DMS53 treated with DMSO at 0.1 percent for 48 hours (cell line): ENCODE measurements around the gene ARSB.

Source experiments
- DNase-seq: peaks from one replicate; lab custom pipeline; 2025; ENCODE audit not compliant: unreplicated experiment; lab: John Stamatoyannopoulos, UW

Gene ARSB

DNA sequence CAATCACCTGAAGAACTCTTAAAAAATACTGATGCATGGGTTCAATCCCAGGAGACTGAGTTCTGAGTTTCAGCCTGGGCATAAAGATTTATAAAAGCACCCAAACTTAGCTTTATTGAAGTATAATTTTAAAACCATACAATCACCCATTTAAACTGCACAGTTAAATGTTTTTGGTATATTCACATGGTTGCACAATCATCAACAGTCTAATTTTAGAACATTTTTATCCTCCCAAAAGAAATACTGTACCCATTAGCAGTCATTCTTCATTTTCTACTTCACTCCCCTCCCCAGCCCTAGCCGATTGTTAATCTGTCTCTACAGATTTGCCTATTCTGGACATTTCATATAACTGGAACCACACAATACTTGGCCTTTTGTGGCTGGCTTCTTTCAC, 141.7 kb downstream of the ARSB start:
- no peak for DNase-seq

DNA sequence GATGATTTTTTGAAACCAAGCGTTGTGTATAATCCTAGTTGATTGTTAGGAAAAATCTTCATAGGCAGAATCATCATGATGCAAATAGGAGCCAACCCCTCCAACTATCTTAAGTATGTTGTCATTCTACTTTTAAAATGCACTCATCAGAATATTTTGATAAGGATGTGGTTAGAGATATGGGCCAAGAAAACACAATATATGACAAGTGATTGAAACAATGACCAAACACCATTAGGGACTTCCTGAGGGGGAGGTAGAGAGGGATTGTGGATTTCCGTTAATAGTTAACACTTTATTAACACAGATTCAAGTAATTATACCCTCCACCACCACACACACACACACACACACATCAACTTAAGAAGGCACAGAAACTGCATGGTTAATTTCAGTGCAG, 143.3 kb downstream of the ARSB start:
- DNase-seq: no peak

DNA sequence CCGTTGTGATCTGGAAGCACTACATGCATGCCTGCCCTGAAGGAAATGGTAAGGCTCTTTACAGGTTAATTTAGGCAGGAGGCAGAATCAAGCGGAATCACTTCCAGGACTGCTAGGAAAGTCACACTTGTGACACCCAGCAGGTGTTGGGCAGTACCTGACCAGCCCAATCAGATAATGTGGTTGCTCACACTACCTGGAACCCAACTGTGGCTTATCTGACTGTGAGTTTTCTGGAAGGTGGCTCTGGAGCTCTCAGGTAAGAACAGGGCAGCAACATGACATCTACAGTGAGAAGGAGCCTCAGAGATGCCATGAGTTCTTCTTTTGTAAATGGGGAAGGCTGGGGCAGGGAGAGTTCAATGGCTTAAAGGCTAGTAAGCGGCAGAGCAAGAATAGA, 146.4 kb downstream of the ARSB start:
- no peak for DNase-seq

DNA sequence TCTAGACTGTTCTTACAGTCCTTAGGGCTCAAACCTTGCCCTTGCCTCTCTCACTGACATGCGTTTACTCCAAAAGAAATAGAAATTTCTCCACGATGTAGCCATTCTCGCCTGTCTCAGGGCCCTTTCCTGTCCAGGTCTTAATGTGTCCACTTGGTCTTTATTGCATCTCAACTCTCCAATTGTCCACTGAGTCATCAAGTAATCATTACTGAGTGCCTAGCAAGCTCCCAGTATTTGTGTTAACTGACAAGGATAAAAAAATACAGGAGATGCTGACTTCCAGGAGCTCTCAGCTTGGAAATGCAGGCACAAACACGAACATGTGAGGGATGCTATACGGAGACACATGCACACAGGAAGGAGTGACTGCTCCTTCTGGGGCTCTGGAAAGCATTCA, 147.3 kb downstream of the ARSB start:
- no peak for DNase-seq

DNA sequence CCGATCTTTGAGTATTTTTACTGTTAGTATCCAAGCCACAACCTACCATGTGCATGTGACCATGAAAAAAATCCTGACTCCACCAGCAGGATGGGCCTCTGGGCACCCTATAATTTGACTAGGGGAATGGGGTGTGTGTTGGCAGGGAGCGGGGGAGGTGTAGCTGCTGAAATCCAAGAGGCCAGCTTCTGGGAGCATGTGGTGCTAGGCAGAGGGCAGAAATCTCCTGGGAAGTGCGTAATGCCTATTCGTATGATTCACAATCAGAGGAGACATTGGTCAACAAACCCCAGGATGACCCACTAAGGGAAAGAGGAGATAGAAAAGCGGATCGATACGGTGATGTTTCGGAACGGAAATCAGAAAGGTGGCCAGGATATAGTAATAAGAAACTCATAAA, 149.9 kb downstream of the ARSB start:
- DNase-seq: no peak

DNA sequence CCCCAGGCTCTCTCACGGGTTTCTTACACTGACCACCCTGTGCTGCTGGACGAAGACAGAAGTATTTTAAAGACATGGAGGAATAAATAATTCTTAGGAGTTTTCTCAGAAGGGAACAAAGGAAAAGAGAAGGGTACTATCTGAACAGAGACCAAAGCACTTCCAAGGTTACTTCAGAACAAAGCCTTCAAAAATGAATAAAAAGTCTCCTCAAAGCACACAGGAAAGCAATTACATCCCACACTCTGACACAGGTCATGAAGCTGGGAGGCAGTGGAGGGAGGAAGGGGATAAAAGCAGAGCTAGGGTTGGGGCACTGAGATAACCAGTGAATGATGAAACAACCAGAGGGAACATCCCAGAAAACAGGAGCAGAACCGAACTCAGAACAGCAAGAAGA, 151.8 kb downstream of the ARSB start:
- no peak for DNase-seq

DNA sequence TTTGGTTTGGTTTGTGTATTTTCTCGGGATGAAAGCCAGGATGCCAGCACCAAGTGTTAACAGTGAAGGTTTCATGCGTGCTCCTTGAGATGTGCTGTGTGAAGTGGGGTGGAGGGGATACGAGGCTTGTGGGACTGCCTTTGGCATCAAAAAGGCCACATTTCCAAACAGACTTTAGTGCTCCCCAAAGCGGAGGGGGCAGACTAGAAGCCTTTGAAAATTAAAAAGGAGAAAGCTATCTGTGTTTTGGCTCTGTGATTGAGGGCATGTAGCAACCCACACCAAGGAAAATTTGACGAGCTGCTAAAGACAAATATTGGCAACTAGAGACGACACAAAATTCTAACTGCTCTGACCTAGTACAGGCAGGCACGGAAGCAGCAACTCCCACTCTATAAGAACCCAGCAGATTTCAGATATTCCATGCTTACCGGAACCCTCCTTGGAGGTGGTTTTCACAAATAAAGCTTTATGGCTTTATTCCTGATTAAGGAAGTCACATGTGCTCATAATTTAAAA, 154.5 kb downstream of the ARSB start:
- no peak for DNase-seq

DNA sequence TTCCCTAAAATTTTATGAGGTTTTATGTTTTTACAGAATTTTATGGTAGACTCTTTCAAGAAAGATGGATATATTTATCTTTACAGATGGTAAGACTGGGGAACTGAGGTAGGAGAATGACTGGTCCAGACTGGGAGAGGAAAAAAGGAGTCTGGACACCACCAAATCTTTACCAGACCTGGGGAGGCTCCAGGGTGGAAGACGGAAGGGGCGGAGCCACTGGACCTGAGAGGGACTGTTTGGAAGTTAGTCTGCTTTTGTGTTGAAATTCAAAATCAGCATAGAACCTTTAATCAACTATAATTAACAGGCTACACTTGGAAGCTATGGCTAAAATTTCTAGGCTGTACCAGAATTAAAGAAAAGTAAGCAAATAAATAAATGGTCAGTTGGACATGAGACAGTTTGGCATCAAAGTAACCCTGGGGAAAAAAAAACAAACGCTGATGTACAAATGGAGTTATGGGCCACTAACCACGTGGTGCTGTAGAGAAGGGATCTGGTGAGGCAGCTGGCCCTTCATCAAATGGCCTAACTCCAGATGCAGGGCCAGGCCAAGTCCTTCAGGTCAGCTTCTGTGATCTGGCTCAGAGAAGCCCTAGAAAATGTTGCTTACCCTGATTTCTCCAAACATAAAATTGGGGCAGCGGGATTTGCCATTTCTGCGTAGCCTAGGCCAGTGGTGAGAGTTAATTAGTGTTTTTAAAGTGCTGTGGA, 155.1 kb downstream of the ARSB start:
- DNase-seq: no peak

DNA sequence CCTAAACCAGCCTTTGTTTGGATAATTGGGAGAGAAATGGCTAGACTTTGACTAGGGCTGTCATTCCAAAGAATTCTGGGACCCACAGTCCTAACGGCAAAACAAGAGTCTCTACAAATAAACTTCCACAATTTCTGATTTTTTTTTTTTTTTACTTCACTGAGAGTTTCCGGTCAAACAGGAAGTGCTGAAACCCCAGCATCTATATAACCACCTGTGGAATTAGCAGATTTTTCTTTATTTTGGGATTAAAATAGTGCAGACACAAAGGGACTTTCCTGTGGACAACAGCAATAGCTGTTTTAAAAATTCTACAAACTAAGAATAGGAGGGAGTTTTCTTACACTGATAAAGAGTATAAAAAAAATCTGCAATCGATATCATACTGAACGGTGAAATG, 157.4 kb downstream of the ARSB start:
- DNase-seq: no peak

DNA sequence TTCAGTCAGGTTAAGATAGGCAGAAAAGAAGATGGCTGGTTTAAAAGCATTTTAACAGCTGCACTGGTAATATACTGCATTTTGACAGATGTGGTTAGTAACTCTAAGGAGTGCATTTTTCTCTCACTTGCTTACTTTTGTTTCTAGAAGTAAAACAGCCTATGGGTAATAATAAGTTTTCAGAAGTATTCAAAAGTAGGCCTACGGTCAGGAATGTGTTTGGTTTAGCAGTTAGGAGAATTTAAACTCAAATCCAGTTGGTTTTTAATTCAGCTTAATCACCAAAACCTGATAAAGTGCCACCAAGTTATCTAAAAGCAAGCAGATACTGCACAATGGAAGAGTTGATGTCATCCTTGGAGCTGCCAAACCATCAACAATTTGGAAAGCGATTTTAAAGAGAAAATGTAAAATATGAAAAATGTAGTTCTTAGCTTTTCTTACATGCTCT, 160.3 kb downstream of the ARSB start:
- no peak for DNase-seq

DNA sequence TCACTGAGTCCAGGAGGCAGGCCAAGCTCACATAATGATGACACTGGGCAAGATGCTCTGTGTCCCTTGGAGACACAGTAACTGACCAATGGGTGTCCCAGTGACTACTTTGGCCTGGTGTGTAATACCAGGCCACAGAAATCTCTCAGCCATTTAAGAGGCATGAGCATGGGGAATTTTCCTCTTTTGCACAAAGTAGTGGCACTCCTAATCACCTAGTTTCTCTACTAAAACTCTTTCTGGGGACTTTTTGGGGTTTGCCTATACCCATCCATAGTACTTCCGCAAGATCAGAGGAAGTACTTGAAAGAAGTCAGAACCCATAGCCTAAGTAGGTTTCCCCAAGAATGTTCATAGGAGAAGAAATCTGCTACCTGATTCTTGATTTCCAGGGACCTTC, 161.9 kb downstream of the ARSB start:
- DNase-seq: no peak

DNA sequence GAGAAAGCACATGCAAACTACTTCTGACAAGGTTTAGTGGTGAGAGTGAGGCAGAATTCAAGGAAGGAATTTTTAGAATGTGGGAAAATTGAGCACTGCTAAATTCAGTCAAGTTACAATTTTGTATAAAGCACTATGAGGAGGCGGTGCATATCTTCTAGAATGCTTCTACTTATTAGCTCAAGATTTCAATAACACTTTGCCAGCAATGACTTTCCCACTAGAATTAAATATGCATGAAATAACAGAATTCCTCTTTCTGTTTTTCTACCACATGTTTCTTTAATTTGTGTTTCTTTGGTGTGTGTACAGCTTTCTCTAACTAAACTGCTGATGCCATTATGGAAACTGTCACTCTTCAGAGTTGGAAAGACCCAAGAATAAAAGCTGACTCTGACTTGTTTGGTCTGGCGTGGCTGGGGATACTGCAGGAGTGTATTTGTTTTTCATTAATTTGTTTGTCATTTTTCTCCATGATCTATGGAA, 163.5 kb downstream of the ARSB start:
- DNase-seq: no peak

DNA sequence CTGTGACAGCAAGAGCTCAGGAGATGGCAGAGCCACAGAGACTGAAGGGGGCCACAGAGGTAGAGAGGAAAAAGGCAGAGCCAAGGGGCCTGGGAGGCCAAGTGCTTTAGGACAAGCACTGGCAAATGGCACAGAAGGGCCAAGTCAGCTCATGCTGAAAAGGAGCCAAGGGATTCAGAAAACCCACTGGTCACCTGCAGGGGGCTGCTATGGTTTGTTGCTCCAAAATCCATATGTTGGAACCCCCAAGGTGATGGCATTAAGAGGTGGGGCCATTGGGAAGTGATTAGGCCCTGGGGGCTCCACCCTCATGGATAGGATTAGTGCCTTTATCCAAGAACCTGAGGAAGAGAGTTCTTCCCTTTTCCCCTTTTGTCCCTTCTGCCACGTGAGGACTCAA, 165.4 kb downstream of the ARSB start:
- no peak for DNase-seq

DNA sequence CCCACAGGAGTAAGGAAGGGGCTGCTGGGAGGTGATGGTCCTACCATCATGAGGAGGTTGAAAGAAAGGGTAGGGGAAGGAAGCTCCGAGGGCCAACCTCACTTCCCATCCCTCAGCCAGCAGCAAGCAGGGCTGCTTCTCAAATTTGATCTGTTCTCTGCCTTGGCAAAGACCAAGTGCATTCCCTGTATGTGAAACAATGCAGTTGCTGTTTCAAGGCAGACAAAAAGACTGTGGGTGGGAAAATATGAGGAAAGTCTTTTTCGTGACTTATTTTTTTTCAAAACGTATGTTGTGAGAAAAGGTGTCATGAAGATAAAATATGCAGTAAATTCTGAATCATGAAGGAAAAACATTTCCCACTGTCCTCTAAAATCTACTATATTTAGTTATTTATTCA, 165.9 kb downstream of the ARSB start:
- no peak for DNase-seq

DNA sequence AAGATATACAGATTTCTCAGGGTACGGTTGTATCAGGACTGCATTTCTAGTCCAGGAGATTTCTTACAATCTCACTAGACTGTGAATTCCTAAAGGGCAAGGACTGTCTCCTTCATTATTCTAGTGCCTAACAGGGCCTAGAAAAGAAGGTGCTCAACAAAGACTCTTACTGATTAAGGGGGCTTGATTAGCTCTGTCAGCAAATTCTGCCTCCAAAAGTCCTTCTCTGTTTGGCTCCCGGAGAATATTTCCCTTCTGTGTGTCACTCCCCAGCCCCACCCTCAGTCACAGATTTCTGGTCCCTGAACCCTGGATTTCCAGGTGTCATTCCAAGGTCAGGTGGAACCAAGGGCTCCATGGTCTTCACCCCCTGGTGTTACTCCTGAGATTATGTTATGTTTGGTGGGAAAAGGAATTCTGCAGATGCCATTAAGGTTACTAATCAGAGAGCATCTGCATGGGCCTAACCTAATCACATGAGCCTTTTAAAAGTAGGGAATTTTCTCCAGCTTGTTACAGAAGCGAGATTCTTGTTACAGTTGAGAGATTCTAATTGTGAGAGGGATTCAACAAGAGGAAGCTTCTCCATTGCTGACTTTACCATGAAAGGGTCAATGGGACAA, 168.9 kb downstream of the ARSB start:
- no peak for DNase-seq

DNA sequence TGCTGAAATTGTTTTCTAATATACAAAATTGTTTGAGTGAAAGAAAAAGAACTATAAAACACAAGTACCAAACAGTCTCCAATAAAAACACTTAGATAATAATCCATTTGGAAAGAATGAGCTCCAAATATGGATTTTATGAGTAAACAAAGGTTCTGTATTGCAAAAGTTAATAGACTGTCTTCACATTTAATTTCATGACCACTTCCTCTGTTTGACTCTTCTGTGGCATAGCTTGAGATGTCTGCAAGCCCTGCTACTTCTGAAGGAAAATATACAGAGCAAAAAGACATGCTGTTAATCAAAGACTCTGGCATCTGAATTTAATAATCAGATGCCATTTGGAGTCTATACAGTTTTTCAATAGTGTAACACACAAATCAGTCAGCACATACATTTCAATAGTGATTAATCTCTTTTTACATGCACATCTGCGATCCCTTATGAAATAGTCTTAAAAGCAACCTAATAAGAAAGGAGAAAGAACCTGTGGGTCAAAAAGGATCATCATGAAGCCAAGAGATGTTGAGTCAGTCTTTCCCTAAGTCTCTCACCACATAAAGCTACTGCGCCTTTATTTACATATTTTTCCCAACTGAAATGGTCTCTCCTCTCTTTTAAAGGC, 171.1 kb downstream of the ARSB start:
- DNase-seq: no peak

DNA sequence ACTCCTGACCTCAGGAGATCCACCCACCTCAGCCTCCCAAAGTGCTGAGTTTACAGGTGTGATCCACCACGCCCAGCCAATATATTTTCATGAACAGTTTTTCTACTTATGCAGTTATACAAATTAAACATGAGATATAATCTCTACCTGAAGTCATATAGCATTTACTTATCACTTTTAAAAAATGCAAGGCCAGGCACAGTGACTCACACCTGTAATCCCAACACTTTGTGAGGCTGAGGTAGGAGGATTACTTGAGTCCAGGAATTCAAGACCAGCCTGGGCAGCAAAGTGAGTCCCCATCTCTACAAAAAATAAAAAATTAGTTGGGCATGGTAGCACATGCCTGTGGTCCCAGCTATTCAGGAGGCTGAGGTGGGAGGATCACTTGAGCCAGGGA, 171.8 kb downstream of the ARSB start:
- no peak for DNase-seq

DNA sequence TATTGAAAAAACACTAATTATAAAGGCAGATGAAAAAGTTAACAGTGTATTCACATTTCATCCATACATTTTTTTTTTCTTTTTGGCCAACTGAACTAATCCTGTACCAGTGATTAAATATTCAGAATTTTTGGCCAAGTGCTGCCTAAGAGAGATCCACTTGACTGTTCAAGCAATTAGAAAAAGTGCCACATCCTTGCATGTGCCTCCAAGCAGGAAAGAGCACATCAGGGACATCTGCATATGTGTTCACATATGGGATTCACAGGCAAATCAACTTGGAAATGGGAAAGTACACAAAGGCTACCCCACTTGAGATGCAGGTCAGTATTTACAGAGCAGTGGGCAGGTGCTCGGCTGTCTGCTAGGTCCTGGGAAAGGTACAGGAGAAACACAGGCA, 173.2 kb downstream of the ARSB start:
- DNase-seq: peak; percentile 97

DNA sequence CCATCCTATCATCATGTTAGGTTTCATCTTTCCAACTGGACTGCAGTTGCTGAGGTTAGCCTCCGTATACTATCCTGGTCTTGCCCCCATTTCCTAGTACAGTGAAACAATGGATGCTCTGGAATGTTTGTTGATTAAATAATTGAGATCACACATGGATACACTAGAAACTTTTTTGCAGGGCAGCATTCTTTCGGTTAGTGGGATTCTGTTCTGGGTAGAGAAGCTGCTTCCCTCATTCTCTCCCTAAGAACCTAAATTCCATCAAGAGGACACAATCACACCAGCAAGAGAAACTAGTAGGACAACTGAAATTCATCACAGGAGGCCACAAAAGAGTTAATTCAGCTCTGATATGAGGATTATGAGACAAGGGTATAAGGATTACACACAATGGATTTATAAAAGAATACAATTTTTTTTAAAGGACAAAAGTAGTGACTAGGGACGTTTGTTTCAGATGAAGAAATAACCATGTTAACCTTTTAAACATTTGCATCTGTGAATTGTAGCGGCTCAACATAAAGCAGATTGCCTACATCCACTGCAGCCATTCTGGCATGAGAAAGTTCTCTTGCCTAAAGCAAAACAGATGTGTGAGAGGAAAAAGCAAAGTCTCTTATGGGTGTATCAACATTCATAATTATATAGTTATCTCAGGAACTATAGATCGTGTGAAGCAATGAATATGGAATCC, 173.8 kb downstream of the ARSB start:
- DNase-seq: no peak

DNA sequence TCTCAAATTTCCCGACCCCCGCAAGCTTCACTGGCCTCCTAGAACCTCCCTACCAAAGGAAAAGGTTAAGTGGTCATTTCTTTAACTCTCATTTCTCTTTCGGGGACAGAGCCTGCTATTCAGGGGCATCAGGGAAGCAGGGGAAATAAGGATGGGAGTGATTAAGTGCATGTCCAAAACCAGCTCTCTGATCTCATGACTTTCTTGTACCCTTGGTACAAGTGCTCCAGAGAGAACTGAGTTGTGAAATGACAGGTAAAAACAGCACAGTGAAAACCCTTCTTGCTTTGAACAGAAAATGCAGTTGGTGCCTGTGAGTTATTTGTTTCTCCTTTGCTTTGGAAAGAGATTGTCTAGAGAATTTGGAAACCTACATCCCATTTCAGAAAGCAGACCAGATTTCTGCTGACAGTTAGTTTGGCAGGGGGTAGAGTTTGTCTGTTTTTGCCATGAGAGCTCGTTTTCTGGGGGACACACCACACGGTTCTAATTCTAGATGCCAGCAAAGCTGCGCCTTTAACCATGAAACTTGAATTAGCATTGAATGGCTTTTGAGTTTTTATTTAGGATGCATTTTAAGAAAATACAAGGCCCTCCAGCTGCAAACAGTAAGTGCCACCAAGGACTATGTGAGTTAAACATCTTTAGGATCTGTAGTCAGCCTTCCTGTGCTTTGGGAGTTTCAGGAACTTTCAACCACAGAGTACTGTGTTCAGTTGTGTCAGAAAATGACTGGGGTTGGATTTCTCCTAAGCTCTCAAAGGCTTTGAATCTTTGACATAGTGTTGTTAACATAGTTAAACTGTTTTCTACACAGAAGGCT, 174.8 kb downstream of the ARSB start:
- no peak for DNase-seq

DNA sequence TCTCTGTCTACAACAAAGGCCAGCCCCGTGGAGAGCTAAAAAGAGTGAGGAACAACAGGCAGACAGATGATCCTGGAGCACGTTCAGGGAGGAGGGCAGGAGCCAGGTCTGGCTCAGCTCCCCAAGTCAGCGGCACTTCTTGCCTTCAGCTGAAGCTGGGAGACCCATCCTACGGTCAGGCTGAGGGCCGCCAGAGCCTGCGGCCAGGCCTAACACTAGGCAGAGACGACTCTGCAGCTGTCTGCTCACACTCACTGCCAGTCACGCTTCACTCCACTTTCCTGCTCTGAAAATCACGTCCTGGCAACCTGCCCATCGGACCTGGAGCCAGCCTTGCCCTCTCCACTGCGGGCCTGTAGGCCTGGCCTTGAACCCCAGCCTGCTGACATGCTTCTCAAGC, 175.7 kb downstream of the ARSB start:
- DNase-seq: peak; percentile 34
